ENCODE measurements around the gene TREM1. TPM values are rescaled to one million over a fixed set of nuclear protein-coding genes. Genes with fewer than 3 reads are reported as not detected.
A peak's percentile ranks its signal among the peaks of the same experiment; 100 is the strongest.
"Not testable (repeated sequence)": the region's sequence is repeated elsewhere in the genome, so short reads cannot be mapped to it uniquely, and the experiment has no call there.

Gene TREM1
- total RNA-seq, 1 donor from 2014 or later, result not detected

DNA sequence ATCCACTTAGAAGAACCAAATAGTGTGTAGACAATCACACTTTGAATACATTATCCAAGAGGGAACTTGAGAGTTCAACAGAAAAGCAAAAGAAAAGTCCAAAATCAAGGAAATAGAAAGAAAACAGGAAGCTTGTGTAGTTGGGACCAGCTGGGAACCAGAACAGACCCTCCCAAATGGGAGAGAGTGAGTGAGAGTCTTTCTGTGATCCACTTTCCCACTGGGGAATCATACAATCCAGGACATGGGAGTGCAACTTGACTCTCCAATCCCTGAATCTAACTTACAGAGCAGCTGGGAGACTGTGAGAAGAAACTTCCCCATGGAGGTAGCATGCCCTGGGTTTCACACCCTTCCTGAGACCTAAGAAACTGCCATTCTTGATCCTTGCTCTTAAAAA is 31.4 kb downstream of the TREM1 start:
- H3K27ac Mint-ChIP-seq (ENCODE audit: unreplicated experiment), result no peak overlapping the region
- H3K36me3 Mint-ChIP-seq (ENCODE audit: unreplicated experiment), result no peaks in the 10 kb centered on the region
- peaks cover 20% of the 10 kb centered on the region for H3K27me3 Mint-ChIP-seq (ENCODE audit: unreplicated experiment)
- no peak for DNase-seq (ENCODE audit: extremely low spot score, unreplicated experiment)
- H3K9me3 Mint-ChIP-seq (ENCODE audit: unreplicated experiment), result peaks cover 5% of the 10 kb centered on the region
- no peak overlapping the region for H3K4me3 Mint-ChIP-seq (ENCODE audit: unreplicated experiment)
- no peak for TF ChIP-seq CTCF (IDR thresholded peaks at IDR 0.05)
- H3K4me1 Mint-ChIP-seq (ENCODE audit: unreplicated experiment), result peaks cover 36% of the 10 kb centered on the region

- Mint-ChIP-seq H3K36me3 (ENCODE audit: unreplicated experiment) (no peaks in the 10 kb centered on the region), H3K9me3 (ENCODE audit: unreplicated experiment) (no peaks in the 10 kb centered on the region), H3K27ac (ENCODE audit: unreplicated experiment) (no peak overlapping the region), H3K4me1 (ENCODE audit: unreplicated experiment) (peaks cover 19% of the 10 kb centered on the region), H3K4me3 (ENCODE audit: unreplicated experiment) (no peak overlapping the region), H3K27me3 (ENCODE audit: unreplicated experiment) (peaks cover 33% of the 10 kb centered on the region)
- no peak for TF ChIP-seq CTCF (IDR thresholded peaks at IDR 0.05)
- DNase-seq (ENCODE audit: extremely low spot score, unreplicated experiment), result no peak
These were observed 33.9 kb downstream of the TREM1 start for GRCh38 chr6:41252401-41253169.

DNA sequence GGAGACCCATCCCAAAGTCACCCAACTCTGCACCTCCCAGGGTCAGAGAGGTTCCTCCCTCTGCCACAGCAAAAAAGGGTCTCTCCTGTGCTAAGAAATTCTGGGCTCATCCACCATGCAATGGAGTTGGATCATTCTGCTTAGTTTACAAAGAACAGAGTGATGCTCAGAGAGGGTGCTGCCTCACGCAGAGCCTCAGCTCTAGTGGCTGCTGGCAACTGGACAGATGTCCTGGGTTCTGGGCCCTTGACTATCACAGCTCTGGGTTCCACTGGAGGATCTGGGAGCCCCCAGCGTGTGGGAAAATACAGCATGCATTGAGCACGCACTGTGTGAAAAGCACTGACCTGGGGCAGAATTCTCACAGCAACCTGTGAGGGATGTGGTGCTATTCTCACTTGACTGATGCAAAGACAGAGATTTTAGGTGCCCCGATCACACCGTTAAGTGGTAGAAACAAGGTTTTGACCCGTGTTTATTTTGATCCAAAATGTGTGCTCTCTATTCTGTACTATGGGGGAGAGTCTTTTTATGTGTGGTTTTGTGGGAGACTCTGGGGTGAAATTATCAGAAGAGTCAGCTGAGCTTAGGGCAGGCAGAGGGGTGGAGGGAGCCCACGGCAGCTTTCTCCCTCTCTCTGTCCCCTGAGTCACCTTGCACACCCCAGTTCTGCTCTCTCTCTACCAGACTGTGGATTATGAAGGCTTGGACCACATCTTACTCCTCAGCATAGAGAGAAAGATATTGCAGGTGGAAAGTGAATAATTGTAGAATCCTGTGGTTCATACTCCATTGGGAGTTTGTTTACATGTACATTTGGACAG is 38.4 kb downstream of the TREM1 start:
- H3K27me3 Mint-ChIP-seq (ENCODE audit: unreplicated experiment), result peaks cover 54% of the 10 kb centered on the region
- H3K4me1 Mint-ChIP-seq (ENCODE audit: unreplicated experiment), result no peaks in the 10 kb centered on the region
- no peaks in the 10 kb centered on the region for H3K9me3 Mint-ChIP-seq (ENCODE audit: unreplicated experiment)
- DNase-seq (ENCODE audit: extremely low spot score, unreplicated experiment), result peak; percentile 70
- no peak overlapping the region for H3K27ac Mint-ChIP-seq (ENCODE audit: unreplicated experiment)
- H3K36me3 Mint-ChIP-seq (ENCODE audit: unreplicated experiment), result no peaks in the 10 kb centered on the region
- no peak overlapping the region for H3K4me3 Mint-ChIP-seq (ENCODE audit: unreplicated experiment)
- TF ChIP-seq CTCF (IDR thresholded peaks at IDR 0.05), result no peak

- Mint-ChIP-seq H3K27ac (ENCODE audit: unreplicated experiment) (no peak overlapping the region), H3K27me3 (ENCODE audit: unreplicated experiment) (peaks cover 56% of the 10 kb centered on the region), H3K36me3 (ENCODE audit: unreplicated experiment) (no peaks in the 10 kb centered on the region)
These were observed 39.1 kb downstream of the TREM1 start for GRCh38 chr6:41247288-41247865.

GRCh38 chr6:41246529-41246928 is 40.0 kb downstream of the TREM1 start:
- not testable (repeated sequence) for H3K9me3 Mint-ChIP-seq (ENCODE audit: unreplicated experiment); H3K4me3 Mint-ChIP-seq (ENCODE audit: unreplicated experiment); H3K27ac Mint-ChIP-seq (ENCODE audit: unreplicated experiment); DNase-seq (ENCODE audit: extremely low spot score, unreplicated experiment); H3K4me1 Mint-ChIP-seq (ENCODE audit: unreplicated experiment); H3K36me3 Mint-ChIP-seq (ENCODE audit: unreplicated experiment)
- H3K27me3 Mint-ChIP-seq (ENCODE audit: unreplicated experiment), result peaks cover 58% of the 10 kb centered on the region

More at GRCh38 chr6:41247288-41247865, 39.1 kb downstream of the TREM1 start:
- no peak for TF ChIP-seq CTCF (IDR thresholded peaks at IDR 0.05)
- no peaks in the 10 kb centered on the region for H3K9me3 Mint-ChIP-seq (ENCODE audit: unreplicated experiment)
- peak; percentile 69 for DNase-seq (ENCODE audit: extremely low spot score, unreplicated experiment)
- no peak overlapping the region for H3K4me3 Mint-ChIP-seq (ENCODE audit: unreplicated experiment)
- H3K4me1 Mint-ChIP-seq (ENCODE audit: unreplicated experiment), result no peaks in the 10 kb centered on the region
